HepG2 (cell line): ENCODE measurements around the gene METRN. TPM values are rescaled to one million over a fixed set of nuclear protein-coding genes. Genes with fewer than 3 reads are reported as not detected.
A peak's percentile ranks its signal among the peaks of the same experiment; 100 is the strongest.

Experiments used
- ARNTL ChIP-seq: sonication (generic); formaldehyde crosslinking; IDR thresholded peaks from 2 replicates; pipeline ENCODE4 v1.4.0; 2020; ENCODE audit warnings: mild to moderate bottlenecking, missing genetic modification reagents
- BRCA1 ChIP-seq: sonication (generic); formaldehyde crosslinking; IDR thresholded peaks from 2 replicates; pipeline ENCODE4 v1.4.0; 2020; ENCODE audit warnings: missing genetic modification reagents
- DNMT3B ChIP-seq: conservative IDR thresholded peaks from 2 replicates; pipeline ENCODE4 v1.6.1; 2016; ENCODE audit warnings: missing biosample characterization, control low read depth
- GTF2F1 ChIP-seq: fragments of 150-350 bp; IDR thresholded peaks from 2 replicates; pipeline ENCODE4 v1.6.1; 2014; ENCODE audit warnings: low read length
- HNF4G ChIP-seq, 2 experiments: sonication (generic) in 1 of 2; formaldehyde crosslinking in 1 of 2; IDR thresholded peaks; 2 replicates each; pipeline versions ENCODE4 v1.4.0 to v1.6.1; 2011 to 2020; ENCODE audit warnings: borderline replicate concordance in 2 of 2, low read depth in 2 of 2, mild to moderate bottlenecking in 2 of 2, low read length in 1 of 2, missing genetic modification reagents in 1 of 2, moderate library complexity in 1 of 2
- ISL2 ChIP-seq: sonication (generic); formaldehyde crosslinking; IDR thresholded peaks from 2 replicates; pipeline ENCODE4 v1.5.0; 2020; ENCODE audit warnings: missing genetic modification reagents
- KDM5A ChIP-seq: fragments of 200-600 bp; sonication (generic); IDR thresholded peaks from 2 replicates; pipeline ENCODE4 v1.7.0; 2018; ENCODE audit warnings: antibody characterized with exemption, mild to moderate bottlenecking, low read length, borderline replicate concordance
- KLF9 ChIP-seq: IDR thresholded peaks from 2 replicates; pipeline ENCODE4 v1.6.1; 2016; ENCODE audit warnings: low read depth
- NBN ChIP-seq: fragments of 450-650 bp; conservative IDR thresholded peaks from 2 replicates; pipeline ENCODE4 v1.6.1; 2017
- NCOA2 ChIP-seq: sonication (generic); formaldehyde crosslinking; IDR thresholded peaks from 2 replicates; pipeline ENCODE4 v1.8.0; 2022; ENCODE audit warnings: inconsistent platforms
- NFYC ChIP-seq: IDR thresholded peaks from 2 replicates; pipeline ENCODE4 v1.6.1; 2016; ENCODE audit warnings: missing genetic modification reagents, missing compliant biosample characterization
- NR1H2 ChIP-seq: sonication (generic); formaldehyde crosslinking; IDR thresholded peaks from 2 replicates; pipeline ENCODE4 v1.8.1; 2022; ENCODE audit warnings: low read depth, missing genetic modification reagents, borderline replicate concordance
- SMARCE1 ChIP-seq: fragments of 450-650 bp; IDR thresholded peaks from 2 replicates; pipeline ENCODE4 v1.6.1; 2017; ENCODE audit warnings: borderline replicate concordance
- SP140L ChIP-seq: sonication (generic); formaldehyde crosslinking; IDR thresholded peaks from 2 replicates; pipeline ENCODE4 v1.4.0; 2020; ENCODE audit warnings: missing genetic modification reagents, borderline replicate concordance
- ZNF10 ChIP-seq: sonication (generic); formaldehyde crosslinking; IDR thresholded peaks from 2 replicates; pipeline ENCODE4 v1.4.0; 2020; ENCODE audit warnings: mild to moderate bottlenecking, low read depth, missing genetic modification reagents, borderline replicate concordance
- ZNF329 ChIP-seq: sonication (generic); formaldehyde crosslinking; IDR thresholded peaks from 2 replicates; pipeline ENCODE4 v1.9.0; 2021; ENCODE audit warnings: low read depth, mild to moderate bottlenecking, missing genetic modification reagents
- ZNF674 ChIP-seq: sonication (generic); formaldehyde crosslinking; IDR thresholded peaks from 2 replicates; pipeline ENCODE4 v1.5.0; 2020; ENCODE audit warnings: low read depth, mild to moderate bottlenecking, missing genetic modification reagents
- ZNF746 ChIP-seq: sonication (generic); formaldehyde crosslinking; IDR thresholded peaks from 2 replicates; pipeline ENCODE4 v1.8.0; 2022; ENCODE audit warnings: mild to moderate bottlenecking, missing genetic modification reagents
- ZNF777 ChIP-seq: sonication (generic); formaldehyde crosslinking; IDR thresholded peaks from 2 replicates; pipeline ENCODE4 v1.4.0; 2020; ENCODE audit warnings: missing genetic modification reagents
- ZNF780A ChIP-seq: sonication (generic); formaldehyde crosslinking; IDR thresholded peaks from 2 replicates; pipeline ENCODE4 v1.8.0; 2022; ENCODE audit warnings: mild to moderate bottlenecking, missing genetic modification reagents, moderate library complexity
- ZSCAN29 ChIP-seq: sonication (generic); formaldehyde crosslinking; conservative IDR thresholded peaks from 2 replicates; pipeline ENCODE4 v1.4.0; 2020; ENCODE audit warnings: mild to moderate bottlenecking, missing genetic modification reagents
- polyA plus RNA-seq, 8 experiments: library from polyadenylated mRNA; depleted of rRNA in 3 of 8; stranded (reverse) in 7 of 8; unstranded in 1 of 8; fragments of >200 nt; fragmentation: Illumina TruSeq in 4 of 8; extraction: Trizol in 4 of 8; gene quantifications; 2 replicates each; pipeline versions ENCODE4 v1.2.1 to v1.2.3, GENCODE V29; 2011 to 2016; ENCODE audit warnings: low read depth in 4 of 8, missing spikeins in 1 of 8, mixed read lengths in 1 of 8; ENCODE audit not compliant: insufficient read depth in 1 of 8
- total RNA-seq, 5 experiments: library from RNA; depleted of rRNA; stranded (reverse); fragments of >200 nt; fragmentation: Illumina TruSeq; extraction: Trizol; gene quantifications; 2 replicates each; pipeline ENCODE4 v1.2.3, GENCODE V29; 2016; ENCODE audit warnings: low read depth in 1 of 5
- TF ChIP-seq, protein P1 (sequence below): sonication (generic); formaldehyde crosslinking; IDR thresholded peaks from 2 replicates; pipeline ENCODE4 v1.4.0; 2020; ENCODE audit warnings: missing genetic modification reagents, borderline replicate concordance
- TF ChIP-seq, protein P2 (sequence below): sonication (generic); formaldehyde crosslinking; IDR thresholded peaks from 2 replicates; pipeline ENCODE4 v1.5.1; 2020; ENCODE audit warnings: missing genetic modification reagents, mild to moderate bottlenecking, borderline replicate concordance
- TF ChIP-seq, protein P3 (sequence below): sonication (generic); formaldehyde crosslinking; IDR thresholded peaks from 2 replicates; pipeline ENCODE4 v1.5.0; 2020; ENCODE audit warnings: mild to moderate bottlenecking, missing genetic modification reagents, borderline replicate concordance
- TF ChIP-seq, protein P4 (sequence below): sonication (generic); formaldehyde crosslinking; IDR thresholded peaks from 2 replicates; pipeline ENCODE4 v1.4.0; 2020; ENCODE audit warnings: missing genetic modification reagents, low read depth, mild to moderate bottlenecking, borderline replicate concordance

The METRN gene
- total and polyA plus RNA-seq, 2 of the 13 experiments (the other 11 are each of a cell fraction or from before 2014, with no cell fraction given): 25.5 to 46.1 TPM

DNA sequence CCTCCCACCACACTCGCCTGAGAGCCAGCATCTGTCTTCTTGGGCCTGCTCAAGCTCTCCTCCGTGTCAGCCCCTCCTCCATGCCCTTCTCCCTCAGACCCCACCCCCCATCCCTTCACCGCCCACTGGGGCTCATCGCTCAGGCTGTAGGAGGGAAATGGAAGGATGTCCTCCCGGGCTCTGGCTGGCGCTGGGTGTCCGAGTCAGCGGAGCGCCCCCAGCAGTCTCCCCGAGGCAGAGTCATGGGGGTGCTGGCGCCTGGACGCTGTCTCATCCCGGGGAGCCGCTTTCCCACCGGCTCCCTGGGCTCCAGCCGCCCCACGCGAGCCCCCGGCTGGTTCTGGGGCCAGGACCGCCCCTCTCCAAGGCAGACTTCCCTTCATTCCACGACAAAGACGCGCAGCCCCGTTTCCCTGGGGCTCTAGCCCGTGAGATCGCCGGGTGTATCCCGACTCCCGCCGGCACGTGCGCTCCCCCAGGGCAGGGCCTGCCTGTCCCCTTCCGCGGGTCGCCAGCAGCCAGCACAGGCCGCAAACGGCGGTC, 5.6 kb downstream of the METRN start (continued):
- TF ChIP-seq, protein P1, sequence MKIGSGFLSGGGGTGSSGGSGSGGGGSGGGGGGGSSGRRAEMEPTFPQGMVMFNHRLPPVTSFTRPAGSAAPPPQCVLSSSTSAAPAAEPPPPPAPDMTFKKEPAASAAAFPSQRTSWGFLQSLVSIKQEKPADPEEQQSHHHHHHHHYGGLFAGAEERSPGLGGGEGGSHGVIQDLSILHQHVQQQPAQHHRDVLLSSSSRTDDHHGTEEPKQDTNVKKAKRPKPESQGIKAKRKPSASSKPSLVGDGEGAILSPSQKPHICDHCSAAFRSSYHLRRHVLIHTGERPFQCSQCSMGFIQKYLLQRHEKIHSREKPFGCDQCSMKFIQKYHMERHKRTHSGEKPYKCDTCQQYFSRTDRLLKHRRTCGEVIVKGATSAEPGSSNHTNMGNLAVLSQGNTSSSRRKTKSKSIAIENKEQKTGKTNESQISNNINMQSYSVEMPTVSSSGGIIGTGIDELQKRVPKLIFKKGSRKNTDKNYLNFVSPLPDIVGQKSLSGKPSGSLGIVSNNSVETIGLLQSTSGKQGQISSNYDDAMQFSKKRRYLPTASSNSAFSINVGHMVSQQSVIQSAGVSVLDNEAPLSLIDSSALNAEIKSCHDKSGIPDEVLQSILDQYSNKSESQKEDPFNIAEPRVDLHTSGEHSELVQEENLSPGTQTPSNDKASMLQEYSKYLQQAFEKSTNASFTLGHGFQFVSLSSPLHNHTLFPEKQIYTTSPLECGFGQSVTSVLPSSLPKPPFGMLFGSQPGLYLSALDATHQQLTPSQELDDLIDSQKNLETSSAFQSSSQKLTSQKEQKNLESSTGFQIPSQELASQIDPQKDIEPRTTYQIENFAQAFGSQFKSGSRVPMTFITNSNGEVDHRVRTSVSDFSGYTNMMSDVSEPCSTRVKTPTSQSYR (CRISPR knock-in tag): no peak; the same call in 1 of the 2 replicates
- TF ChIP-seq ARNTL (CRISPR knock-in tag) (no peak), ISL2 (CRISPR knock-in tag) (no peak), KDM5A (no peak), SP140L (no peak), ZNF10 (CRISPR knock-in tag) (no peak), ZNF777 (CRISPR knock-in tag) (no peak), BRCA1 (CRISPR knock-in tag) (no peak), ZNF674 (no peak), NBN (no peak), ZSCAN29 (CRISPR knock-in tag) (no peak), ZNF329 (CRISPR knock-in tag) (no peak), NCOA2 (no peak), ZNF780A (peak; percentile 59; the same call in 1 of the 2 replicates), NFYC (no peak), DNMT3B (CRISPR knock-in tag) (no peak), SMARCE1 (no peak), GTF2F1 (no peak), ZNF746 (CRISPR knock-in tag) (no peak), KLF9 (CRISPR knock-in tag) (no peak), HNF4G (IDR thresholded peaks at IDR 0.05; ENCODE audit: borderline replicate concordance, low read depth, low read length) (no peak), HNF4G (CRISPR knock-in tag; IDR thresholded peaks at IDR 0.05; ENCODE audit: borderline replicate concordance, low read depth) (no peak), NR1H2 (CRISPR knock-in tag) (no peak)
- TF ChIP-seq, protein P2, sequence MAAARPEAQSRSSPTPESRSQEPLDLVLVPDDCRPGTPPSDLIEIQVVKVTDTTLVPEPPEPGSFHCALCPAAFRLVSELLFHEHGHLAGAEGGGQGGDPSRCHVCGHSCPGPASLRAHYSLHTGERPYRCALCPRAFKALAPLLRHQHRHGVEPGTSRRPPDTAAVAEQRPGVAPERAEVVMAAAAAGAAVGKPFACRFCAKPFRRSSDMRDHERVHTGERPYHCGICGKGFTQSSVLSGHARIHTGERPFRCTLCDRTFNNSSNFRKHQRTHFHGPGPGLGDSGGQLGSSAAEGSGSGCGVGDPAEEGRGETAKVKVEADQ (CRISPR knock-in tag): no peak
- TF ChIP-seq, protein P3, sequence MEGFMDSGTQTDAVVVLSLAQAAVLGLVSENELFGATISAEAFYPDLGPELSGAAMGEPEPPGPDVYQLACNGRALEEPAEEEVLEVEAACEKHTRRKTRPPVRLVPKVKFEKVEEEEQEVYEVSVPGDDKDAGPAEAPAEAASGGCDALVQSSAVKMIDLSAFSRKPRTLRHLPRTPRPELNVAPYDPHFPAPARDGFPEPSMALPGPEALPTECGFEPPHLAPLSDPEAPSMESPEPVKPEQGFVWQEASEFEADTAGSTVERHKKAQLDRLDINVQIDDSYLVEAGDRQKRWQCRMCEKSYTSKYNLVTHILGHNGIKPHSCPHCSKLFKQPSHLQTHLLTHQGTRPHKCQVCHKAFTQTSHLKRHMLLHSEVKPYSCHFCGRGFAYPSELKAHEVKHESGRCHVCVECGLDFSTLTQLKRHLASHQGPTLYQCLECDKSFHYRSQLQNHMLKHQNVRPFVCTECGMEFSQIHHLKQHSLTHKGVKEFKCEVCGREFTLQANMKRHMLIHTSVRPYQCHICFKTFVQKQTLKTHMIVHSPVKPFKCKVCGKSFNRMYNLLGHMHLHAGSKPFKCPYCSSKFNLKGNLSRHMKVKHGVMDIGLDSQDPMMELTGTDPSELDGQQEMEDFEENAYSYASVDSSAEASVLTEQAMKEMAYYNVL (CRISPR knock-in tag): no peak
- TF ChIP-seq, protein P4, sequence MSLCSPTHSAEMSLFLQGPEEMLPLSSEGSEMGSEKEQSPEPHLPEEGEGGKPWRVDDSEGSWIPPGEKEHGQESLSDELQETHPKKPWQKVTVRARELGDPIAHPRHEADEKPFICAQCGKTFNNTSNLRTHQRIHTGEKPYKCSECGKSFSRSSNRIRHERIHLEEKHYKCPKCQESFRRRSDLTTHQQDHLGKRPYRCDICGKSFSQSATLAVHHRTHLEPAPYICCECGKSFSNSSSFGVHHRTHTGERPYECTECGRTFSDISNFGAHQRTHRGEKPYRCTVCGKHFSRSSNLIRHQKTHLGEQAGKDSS (CRISPR knock-in tag): no peak
